NCI-H2196 (cell line): ENCODE measurements around the gene NOS1AP.
"Not testable (repeated sequence)": the region's sequence is repeated elsewhere in the genome, so short reads cannot be mapped to it uniquely, and the experiment has no call there.

Source experiments
- DNase-seq: peaks from one replicate; lab custom pipeline; 2025; ENCODE audit not compliant: unreplicated experiment; lab: John Stamatoyannopoulos, UW

NOS1AP gene

GRCh38 chr1:162069334-162070093 is at the start of gene NOS1AP:
TSS of gene NOS1AP (plus strand) at chr1:162069691. CDS start at chr1:162070178, 487 bp downstream.
- peak; percentile 90 for DNase-seq

GRCh38 chr1:162020150-162020549 is 49.3 kb upstream of the NOS1AP start:
- DNase-seq = no peak

- no peak for DNase-seq
Measured at GRCh38 chr1:162021124-162021523, 48.4 kb upstream of the NOS1AP start.

- DNase-seq = no peak
Measured at GRCh38 chr1:162022626-162023025, 46.9 kb upstream of the NOS1AP start.

- no peak for DNase-seq
Measured at GRCh38 chr1:162023181-162023546, 46.3 kb upstream of the NOS1AP start.

- peak; percentile 34 for DNase-seq
Measured at GRCh38 chr1:162023547-162024501, 45.7 kb upstream of the NOS1AP start, which contains the start of gene OLFML2B. TSS of gene OLFML2B (minus strand) at chr1:162023869. CDS start at chr1:162023430, 439 bp downstream.

GRCh38 chr1:162025541-162025940 is 44.0 kb upstream of the NOS1AP start:
- no peak for DNase-seq

GRCh38 chr1:162026881-162027280 is 42.6 kb upstream of the NOS1AP start:
- no peak for DNase-seq

GRCh38 chr1:162028726-162029125 is 40.8 kb upstream of the NOS1AP start:
- DNase-seq = no peak

GRCh38 chr1:162029157-162029556 is 40.3 kb upstream of the NOS1AP start:
- no peak for DNase-seq

- no peak for DNase-seq
Measured at GRCh38 chr1:162030759-162031280, 38.7 kb upstream of the NOS1AP start.

GRCh38 chr1:162033428-162033827 is 36.1 kb upstream of the NOS1AP start:
- peak; percentile 25 for DNase-seq

GRCh38 chr1:162035241-162035640 is 34.2 kb upstream of the NOS1AP start:
- DNase-seq = peak; percentile 17

GRCh38 chr1:162036163-162036562 is 33.3 kb upstream of the NOS1AP start:
- no peak for DNase-seq

- no peak for DNase-seq
Measured at GRCh38 chr1:162038624-162039023, 30.9 kb upstream of the NOS1AP start.

GRCh38 chr1:162040001-162040400 is 29.5 kb upstream of the NOS1AP start:
- no peak for DNase-seq

GRCh38 chr1:162040657-162041056 is 28.8 kb upstream of the NOS1AP start:
- no peak for DNase-seq

GRCh38 chr1:162042361-162042760 is 27.1 kb upstream of the NOS1AP start:
- no peak for DNase-seq

GRCh38 chr1:162046921-162047320 is 22.6 kb upstream of the NOS1AP start:
- no peak for DNase-seq

GRCh38 chr1:162053949-162054348 is 15.5 kb upstream of the NOS1AP start:
- not testable (repeated sequence) for DNase-seq

- no peak for DNase-seq
Measured at GRCh38 chr1:162055062-162055461, 14.4 kb upstream of the NOS1AP start.

- peak; percentile 61 for DNase-seq
Measured at GRCh38 chr1:162056043-162056442, 13.4 kb upstream of the NOS1AP start.
